ENCODE data around the gene OXA1L. TPM values are rescaled to one million over a fixed set of nuclear protein-coding genes. Genes with fewer than 3 reads are reported as not detected.

OXA1L gene
- total and polyA plus RNA-seq, 2 experiments from 2014 or later: 53.4 to 160 TPM

DNA sequence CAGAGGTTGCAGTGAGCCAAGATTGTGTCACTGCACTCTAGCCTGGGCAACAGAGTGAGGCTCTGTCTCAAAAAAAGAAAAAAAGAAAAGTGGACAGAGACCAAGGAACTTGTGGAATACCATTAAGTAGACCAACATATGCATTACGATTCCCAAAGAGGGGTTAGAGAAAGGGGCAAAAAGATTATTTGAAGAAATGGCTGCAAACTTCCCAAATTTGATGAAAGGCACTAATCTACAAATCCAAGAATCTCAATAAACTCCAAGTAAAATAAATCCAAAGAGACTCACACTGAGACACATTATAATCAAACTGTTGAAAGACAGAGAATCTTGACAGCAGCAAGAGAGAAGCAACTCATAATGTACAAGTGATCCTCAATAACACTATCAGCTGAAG lies 4.8 kb upstream of the OXA1L start:
- DNase-seq (ENCODE audit: low read depth in 1 of 2, low spot score in 1 of 2): no peak
- H3K4me1 ChIP-seq (ENCODE audit: low read depth): peaks cover 9% of the 10 kb centered on the region
- H3K4me3 ChIP-seq: no peak overlapping the region
- H3K27ac ChIP-seq: no peak overlapping the region
- no peaks in the 10 kb centered on the region for H3K27me3 ChIP-seq
- H3K9me3 ChIP-seq (ENCODE audit: low read depth): no peaks in the 10 kb centered on the region
- TF ChIP-seq, protein P1, sequence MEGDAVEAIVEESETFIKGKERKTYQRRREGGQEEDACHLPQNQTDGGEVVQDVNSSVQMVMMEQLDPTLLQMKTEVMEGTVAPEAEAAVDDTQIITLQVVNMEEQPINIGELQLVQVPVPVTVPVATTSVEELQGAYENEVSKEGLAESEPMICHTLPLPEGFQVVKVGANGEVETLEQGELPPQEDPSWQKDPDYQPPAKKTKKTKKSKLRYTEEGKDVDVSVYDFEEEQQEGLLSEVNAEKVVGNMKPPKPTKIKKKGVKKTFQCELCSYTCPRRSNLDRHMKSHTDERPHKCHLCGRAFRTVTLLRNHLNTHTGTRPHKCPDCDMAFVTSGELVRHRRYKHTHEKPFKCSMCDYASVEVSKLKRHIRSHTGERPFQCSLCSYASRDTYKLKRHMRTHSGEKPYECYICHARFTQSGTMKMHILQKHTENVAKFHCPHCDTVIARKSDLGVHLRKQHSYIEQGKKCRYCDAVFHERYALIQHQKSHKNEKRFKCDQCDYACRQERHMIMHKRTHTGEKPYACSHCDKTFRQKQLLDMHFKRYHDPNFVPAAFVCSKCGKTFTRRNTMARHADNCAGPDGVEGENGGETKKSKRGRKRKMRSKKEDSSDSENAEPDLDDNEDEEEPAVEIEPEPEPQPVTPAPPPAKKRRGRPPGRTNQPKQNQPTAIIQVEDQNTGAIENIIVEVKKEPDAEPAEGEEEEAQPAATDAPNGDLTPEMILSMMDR (IDR thresholded peaks at IDR 0.05; ENCODE audit: low read depth, low read length): no peak
- H3K36me3 ChIP-seq: no peaks in the 10 kb centered on the region

DNA sequence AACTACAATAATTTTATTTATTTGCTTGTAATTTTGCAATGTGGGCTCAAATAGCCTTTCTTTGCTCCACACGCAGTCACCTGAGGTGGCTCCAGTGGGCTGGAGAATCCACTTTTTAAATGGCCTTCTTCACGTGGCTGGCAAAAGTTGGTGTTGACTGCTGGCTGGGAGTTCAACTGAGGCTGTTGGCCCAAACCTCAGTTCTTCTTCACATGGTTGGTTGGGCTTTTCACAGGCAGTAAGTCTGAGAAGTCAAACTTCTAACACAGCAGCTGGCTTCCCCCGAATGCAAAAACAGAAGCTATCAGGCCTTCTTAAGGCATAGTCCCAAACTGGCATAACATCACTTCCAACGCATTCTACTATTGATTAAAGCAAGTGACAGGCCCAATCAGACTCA lies 2.1 kb upstream of the OXA1L start:
- Histone ChIP-seq H3K27me3 (no peaks in the 10 kb centered on the region), H3K9me3 (ENCODE audit: low read depth) (no peaks in the 10 kb centered on the region), H3K4me3 (no peak overlapping the region), H3K36me3 (peaks cover 9% of the 10 kb centered on the region), H3K27ac (no peak overlapping the region), H3K4me1 (ENCODE audit: low read depth) (peaks cover 15% of the 10 kb centered on the region)
- DNase-seq (ENCODE audit: low read depth in 1 of 2, low spot score in 1 of 2): no peak
- TF ChIP-seq, protein P1 (IDR thresholded peaks at IDR 0.05; ENCODE audit: low read depth, low read length): no peak

DNA sequence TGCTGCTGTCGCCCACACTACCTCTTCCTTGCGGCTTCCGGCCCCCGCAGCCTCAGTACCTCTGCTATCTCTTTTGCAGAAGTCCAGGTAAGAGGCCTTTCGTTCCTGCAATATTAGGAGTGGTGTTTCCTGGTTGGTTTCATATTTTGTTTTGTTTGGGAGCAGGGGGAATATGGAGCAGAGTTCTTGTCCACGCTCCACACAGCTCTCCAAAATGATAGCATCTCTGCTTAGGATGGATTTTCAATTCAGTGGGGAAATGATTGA lies 768 bp downstream of the OXA1L start:
- H3K36me3 ChIP-seq: peaks cover 34% of the 10 kb centered on the region
- peaks cover 15% of the 10 kb centered on the region for H3K4me1 ChIP-seq (ENCODE audit: low read depth)
- no peak overlapping the region for H3K27ac ChIP-seq
- TF ChIP-seq, protein P1 (IDR thresholded peaks at IDR 0.05; ENCODE audit: low read depth, low read length): no peak
- H3K9me3 ChIP-seq (ENCODE audit: low read depth): no peaks in the 10 kb centered on the region
- DNase-seq (ENCODE audit: low read depth in 1 of 2, low spot score in 1 of 2): no peak
- H3K27me3 ChIP-seq: no peaks in the 10 kb centered on the region
- H3K4me3 ChIP-seq: peak overlapping the region; percentile 85

DNA sequence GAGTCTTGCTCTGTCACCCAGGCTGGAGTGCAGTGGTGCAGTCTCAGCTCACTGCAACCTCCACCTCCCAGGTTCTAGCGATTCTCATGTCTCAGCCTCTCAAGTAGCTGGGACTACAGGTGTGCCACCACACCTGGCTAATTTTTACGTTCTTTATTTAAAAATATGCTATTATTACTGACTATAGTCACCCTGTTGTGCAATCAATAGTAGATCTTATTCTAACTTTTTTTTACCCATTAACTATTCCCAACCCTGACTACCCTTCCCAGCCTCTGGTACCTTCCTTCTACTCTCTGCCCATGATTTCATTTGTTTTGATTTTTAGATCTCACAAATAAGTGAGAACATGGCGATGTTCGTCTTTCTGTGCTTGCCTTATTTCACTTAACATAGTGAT lies 2.5 kb downstream of the OXA1L start:
- H3K36me3 ChIP-seq: peaks cover 36% of the 10 kb centered on the region
- DNase-seq (ENCODE audit: low read depth in 1 of 2, low spot score in 1 of 2): no peak
- no peak overlapping the region for H3K4me3 ChIP-seq
- TF ChIP-seq, protein P1 (IDR thresholded peaks at IDR 0.05; ENCODE audit: low read depth, low read length): no peak
- no peak overlapping the region for H3K27ac ChIP-seq
- no peaks in the 10 kb centered on the region for H3K9me3 ChIP-seq (ENCODE audit: low read depth)
- H3K27me3 ChIP-seq: no peaks in the 10 kb centered on the region
- H3K4me1 ChIP-seq (ENCODE audit: low read depth): peaks cover 15% of the 10 kb centered on the region

DNA sequence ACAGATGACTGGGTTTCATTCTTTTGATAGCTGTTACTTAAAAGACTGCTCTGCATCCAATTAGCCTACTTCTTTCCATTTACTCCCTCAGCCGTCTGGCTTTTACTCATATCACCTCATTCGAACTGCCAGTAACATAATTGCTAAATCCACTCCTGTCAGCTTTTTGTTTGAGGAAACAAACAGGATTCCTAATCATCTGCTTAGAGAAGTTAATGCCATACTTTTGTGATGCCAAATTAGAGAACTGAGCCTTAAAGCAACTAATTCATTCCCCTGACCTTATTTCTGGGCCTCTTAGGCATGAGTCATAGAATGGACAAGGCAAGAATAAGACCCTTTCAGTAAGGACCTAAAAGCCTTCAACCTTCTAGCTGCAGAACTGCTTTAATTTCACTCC lies 2.9 kb downstream of the OXA1L start:
- TF ChIP-seq, protein P1 (IDR thresholded peaks at IDR 0.05; ENCODE audit: low read depth, low read length): no peak
- H3K27ac ChIP-seq: no peak overlapping the region
- H3K36me3 ChIP-seq: peaks cover 36% of the 10 kb centered on the region
- no peak for DNase-seq (ENCODE audit: low read depth in 1 of 2, low spot score in 1 of 2)
- H3K9me3 ChIP-seq (ENCODE audit: low read depth): no peaks in the 10 kb centered on the region
- H3K4me3 ChIP-seq: no peak overlapping the region
- H3K4me1 ChIP-seq (ENCODE audit: low read depth): peaks cover 15% of the 10 kb centered on the region
- no peaks in the 10 kb centered on the region for H3K27me3 ChIP-seq

All from cardiac muscle cell (in vitro differentiated cells and primary cell).